GM19328 (cell line): ENCODE data around the gene PDGFC.

Experiments used
- ATAC-seq: cut with Tn5 transposase; IDR thresholded peaks from one replicate; pipeline ENCODE4 v1.9.1; 2021; ENCODE audit warnings: mild to moderate bottlenecking, moderate library complexity; ENCODE audit not compliant: unreplicated experiment

Gene PDGFC

GRCh38 chr4:156971676-156972378 is at the start of gene PDGFC:
Gene PDGFC, minus strand, starts transcription at chr4:156971799. Its CDS starts 896 bp downstream, at chr4:156970903.
- no peak for ATAC-seq

- no peak for ATAC-seq
These were observed 49.3 kb upstream of the PDGFC start for GRCh38 chr4:157020882-157021281.

GRCh38 chr4:157018920-157019490 is 47.4 kb upstream of the PDGFC start:
- ATAC-seq, result no peak

GRCh38 chr4:157014621-157015591 is 43.3 kb upstream of the PDGFC start:
- ATAC-seq, result no peak

- ATAC-seq, result no peak
These were observed 42.1 kb upstream of the PDGFC start for GRCh38 chr4:157013656-157014055.

- ATAC-seq, result no peak
These were observed 41.2 kb upstream of the PDGFC start for GRCh38 chr4:157012781-157013180.

GRCh38 chr4:157012296-157012695 is 40.7 kb upstream of the PDGFC start:
- no peak for ATAC-seq

GRCh38 chr4:157010630-157011029 is 39.0 kb upstream of the PDGFC start:
- ATAC-seq, result no peak

- ATAC-seq, result no peak
These were observed 34.2 kb upstream of the PDGFC start for GRCh38 chr4:157005831-157006230.

GRCh38 chr4:157005193-157005592 is 33.6 kb upstream of the PDGFC start:
- ATAC-seq, result no peak

GRCh38 chr4:157004279-157005161 is 32.9 kb upstream of the PDGFC start:
- ATAC-seq, result no peak

GRCh38 chr4:156999175-156999517 is 27.5 kb upstream of the PDGFC start:
- ATAC-seq, result no peak

- ATAC-seq, result no peak
These were observed 27.0 kb upstream of the PDGFC start for GRCh38 chr4:156998500-156999174.

GRCh38 chr4:156992943-156993342 is 21.3 kb upstream of the PDGFC start:
- no peak for ATAC-seq

- no peak for ATAC-seq
These were observed 19.6 kb upstream of the PDGFC start for GRCh38 chr4:156991161-156991560.

- no peak for ATAC-seq
These were observed 11.8 kb upstream of the PDGFC start for GRCh38 chr4:156983366-156983765.

GRCh38 chr4:156981262-156981769 is 9.7 kb upstream of the PDGFC start:
- ATAC-seq, result no peak

GRCh38 chr4:156977435-156978160 is 6.0 kb upstream of the PDGFC start:
- ATAC-seq, result no peak

GRCh38 chr4:156976147-156976546 is 4.5 kb upstream of the PDGFC start:
- no peak for ATAC-seq
